T-helper 2 cell (primary cell): ENCODE results near the gene LRRFIP2.
"Not testable (repeated sequence)": the region's sequence is repeated elsewhere in the genome, so short reads cannot be mapped to it uniquely, and the experiment has no call there.

Experiments
- DNase-seq, 5 experiments: peaks; one replicate each; pipeline versions ENCODE4 v3.0.0 to v3.0.0-alpha.2; 2012 to 2022
- total RNA-seq, 2 donors: gene quantifications; one replicate each; lab custom pipeline; 2026; lab: John Stamatoyannopoulos, UW

The LRRFIP2 gene
- 59.1 to 61.4 reads per million in 2 donors for total RNA-seq

GRCh38 chr3:37174532-37175126 lies at the start of gene LRRFIP2:
Gene LRRFIP2 (minus strand): TSS chr3:37174582. CDS start chr3:37148983, 25,599 bp downstream.
- peak in 2 of 5 experiments; percentile 12 to 91 for DNase-seq

- DNase-seq, result no peak
Observed at GRCh38 chr3:37223576-37223975, 49.2 kb upstream of the LRRFIP2 start.

- peak in 1 of 5 experiments; percentile 72 for DNase-seq
Observed at GRCh38 chr3:37223141-37223558, 48.8 kb upstream of the LRRFIP2 start.

GRCh38 chr3:37222542-37222941 lies 48.2 kb upstream of the LRRFIP2 start:
- not testable (repeated sequence) for DNase-seq

GRCh38 chr3:37221407-37221806 lies 47.0 kb upstream of the LRRFIP2 start:
- DNase-seq, result no peak

GRCh38 chr3:37219266-37219665 lies 44.9 kb upstream of the LRRFIP2 start:
- no peak for DNase-seq

DNA sequence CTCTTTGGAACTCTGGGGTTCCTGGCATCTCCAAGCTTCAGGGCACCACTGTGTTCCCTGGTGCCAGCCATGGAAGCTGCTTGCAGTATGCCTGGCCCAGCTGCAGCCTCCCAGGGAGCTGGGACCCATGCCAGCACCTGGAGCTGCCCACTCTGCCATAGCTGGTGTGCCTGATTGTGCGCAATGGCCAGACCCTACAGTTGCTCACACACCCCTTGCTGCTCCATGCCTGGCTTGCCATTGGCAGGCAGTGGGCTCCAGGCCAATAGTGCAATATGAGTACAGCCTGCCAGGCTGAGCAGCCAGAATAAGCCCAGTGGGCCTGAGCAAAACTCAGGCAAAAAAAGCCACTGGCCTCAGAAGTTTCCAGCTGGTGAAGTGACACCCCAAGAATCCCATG lies 43.8 kb upstream of the LRRFIP2 start:
- DNase-seq, result no peak

DNA sequence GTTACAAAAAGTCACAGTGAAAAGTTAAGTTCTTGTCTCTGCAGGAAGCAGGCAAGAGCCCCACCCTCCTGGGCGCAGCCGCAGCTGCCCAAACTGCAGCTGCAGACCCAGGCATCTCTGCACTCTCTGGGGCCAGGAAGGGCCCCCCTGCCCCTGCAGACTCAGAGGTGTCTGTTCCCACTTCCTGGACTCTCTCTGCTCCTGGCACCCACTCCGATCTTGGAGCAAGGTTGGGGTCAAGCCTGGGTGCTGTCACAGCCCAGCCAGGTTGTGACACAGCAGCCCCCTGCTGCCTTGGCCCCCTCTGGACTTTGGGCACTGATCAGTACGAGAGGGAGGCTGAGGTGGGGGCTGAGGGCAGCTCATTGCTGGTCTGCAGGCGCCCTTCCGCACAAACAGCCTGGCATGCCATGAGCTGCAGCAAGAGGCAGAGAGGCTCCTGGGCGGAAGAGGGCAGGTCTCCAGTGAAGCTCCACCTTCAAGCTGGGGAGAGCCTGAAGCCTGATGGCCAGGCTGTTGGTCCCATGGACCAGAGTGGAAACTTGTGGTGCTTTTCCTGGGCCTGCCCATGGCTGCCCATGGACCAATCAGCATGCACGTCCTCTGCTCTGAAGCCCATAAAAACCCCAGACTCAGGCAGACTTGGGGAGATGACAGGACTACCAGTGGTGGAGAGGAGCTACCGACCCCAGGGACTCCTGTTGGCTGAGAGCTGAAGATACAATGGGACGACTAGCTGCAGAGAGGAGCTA lies 42.9 kb upstream of the LRRFIP2 start:
- peak in 2 of 5 experiments; percentile 62 to 69 for DNase-seq

GRCh38 chr3:37216597-37217097 lies 42.3 kb upstream of the LRRFIP2 start:
- DNase-seq, result peak in 2 of 5 experiments; percentile 65 to 72

DNA sequence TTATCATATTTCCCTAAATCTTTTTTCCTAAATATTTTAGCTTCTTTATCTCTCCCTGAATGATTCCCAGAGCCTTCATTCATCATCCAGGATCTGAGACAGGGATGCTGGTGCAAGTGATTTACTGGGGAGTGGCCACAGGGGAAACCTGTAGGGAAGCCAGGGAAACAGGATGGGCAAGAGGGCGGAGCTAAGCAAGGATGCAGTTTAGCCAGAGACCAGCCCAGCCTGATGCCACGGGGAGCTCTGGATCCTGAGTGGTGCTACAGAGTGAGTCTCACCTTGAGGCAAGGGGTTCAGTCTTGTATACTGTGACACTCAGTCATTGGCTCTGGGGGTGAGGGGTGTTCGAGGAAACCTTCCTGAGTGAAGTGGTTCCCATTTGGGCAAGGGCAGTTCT lies 39.7 kb upstream of the LRRFIP2 start:
- DNase-seq, result no peak

DNA sequence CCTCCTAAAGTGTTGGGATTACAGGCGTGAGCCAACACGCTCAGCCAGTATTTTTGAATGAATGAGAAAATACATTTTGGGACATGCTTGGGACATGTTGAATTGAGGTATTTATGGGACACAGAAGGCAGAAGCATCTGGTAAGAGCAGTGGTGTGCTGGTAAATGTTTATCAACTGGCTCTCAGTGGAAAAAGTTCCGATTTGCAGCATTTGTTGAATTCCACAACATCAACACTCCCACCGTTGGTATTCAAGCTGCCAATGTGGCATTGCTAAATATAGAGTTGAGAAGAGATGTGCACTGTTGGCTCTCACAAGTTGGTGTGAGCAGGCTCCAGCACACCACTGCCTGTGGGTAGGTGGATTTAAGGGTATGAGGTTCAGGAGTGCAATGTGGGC lies 35.8 kb upstream of the LRRFIP2 start:
- DNase-seq, result no peak

DNA sequence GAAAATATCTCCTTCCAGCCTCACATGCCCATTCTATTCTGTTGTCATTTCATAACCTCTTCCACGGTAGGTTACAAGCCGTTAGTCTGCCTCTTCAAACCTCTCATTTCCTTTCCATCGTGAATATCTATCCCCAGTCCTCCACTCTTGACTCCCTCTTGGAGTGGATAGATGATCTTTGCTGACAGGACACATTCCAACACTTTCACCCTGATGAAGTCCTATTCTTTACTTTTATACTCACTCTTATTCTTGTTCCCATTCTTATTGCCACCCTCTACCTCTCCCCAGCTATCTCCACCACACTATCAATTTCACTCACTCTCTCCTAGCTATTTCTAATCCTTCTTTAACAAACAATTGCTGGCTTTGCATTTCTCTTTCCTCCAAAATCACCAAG lies 34.2 kb upstream of the LRRFIP2 start:
- DNase-seq, result not testable (repeated sequence)

DNA sequence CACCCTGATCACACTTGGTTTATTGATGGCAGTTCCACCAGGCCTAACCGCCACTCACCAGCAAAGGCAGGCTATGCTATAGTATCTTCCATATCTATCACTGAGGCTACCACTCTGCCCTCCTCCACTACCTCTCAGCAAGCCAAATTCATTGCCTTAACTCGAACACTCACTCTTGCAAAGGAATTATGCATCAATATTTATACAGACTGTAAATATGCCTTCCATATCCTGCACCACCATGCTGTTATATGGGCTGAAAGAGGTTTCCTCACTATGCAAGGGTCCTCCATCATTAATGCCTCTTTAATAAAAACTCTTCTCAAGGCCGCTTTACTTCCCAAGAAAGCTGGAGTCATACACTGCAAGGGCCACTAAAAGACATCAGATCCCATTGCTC lies 33.6 kb upstream of the LRRFIP2 start:
- not testable (repeated sequence) for DNase-seq

GRCh38 chr3:37206041-37206440 lies 31.7 kb upstream of the LRRFIP2 start:
- DNase-seq, result not testable (repeated sequence)

DNA sequence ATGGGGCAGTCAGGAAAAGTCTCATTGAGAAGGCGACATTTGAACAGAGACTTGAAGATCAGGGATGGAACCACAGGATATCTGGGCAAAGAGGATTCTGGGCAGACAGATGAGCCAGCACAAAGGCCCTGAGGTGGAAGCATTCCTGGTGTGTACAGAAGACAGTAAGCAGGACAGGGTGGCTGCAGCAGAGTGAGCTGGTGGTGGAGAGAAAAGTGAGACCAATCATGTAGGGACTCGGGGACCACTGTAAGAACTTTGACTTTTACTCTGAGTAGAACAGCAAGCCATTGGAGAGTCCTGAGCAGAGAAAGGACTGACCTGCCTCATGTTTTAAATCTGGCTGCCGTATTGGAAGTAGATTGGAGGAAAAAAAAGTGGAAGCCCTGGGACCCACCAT lies 29.9 kb upstream of the LRRFIP2 start:
- no peak for DNase-seq

GRCh38 chr3:37202035-37202434 lies 27.7 kb upstream of the LRRFIP2 start:
- no peak for DNase-seq

DNA sequence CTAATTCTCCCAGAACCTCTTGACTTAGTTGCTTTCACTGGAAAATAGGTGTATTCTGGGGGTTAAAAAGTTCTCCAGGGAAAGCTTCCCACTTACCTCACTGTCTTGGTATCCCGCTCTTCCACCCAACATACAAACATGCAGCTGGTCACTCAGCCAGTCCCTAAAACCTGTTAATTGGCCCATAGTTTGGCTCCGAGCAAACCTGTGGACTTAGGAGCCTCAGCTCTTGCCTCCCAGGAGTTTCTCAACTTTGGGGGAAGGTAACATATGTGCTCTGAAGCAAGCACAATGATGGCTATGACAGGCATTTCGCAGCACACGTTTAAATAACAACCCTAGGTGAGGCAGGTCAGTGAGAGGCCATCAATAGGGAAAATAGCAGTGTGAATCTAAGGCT lies 25.8 kb upstream of the LRRFIP2 start:
- DNase-seq, result no peak

GRCh38 chr3:37198996-37199395 lies 24.6 kb upstream of the LRRFIP2 start:
- DNase-seq, result no peak

DNA sequence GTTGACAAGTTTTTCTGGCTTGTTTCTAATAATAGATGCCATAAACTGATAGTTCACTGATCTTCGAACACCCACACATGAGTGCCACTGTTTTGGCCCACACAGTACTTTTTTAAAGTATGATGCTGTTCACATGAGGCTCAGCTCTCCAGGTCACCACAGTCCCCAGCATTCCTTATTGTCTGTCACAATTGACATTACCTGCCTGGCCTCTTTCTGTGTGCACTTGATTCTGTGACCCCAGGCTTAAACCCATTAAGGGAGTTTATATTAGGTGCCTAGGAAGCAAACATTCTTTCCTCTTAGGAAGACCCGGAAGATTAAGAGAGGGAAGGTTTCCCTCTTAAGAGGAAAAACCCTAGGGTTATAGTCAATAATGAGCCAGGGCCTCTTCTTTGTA lies 24.2 kb upstream of the LRRFIP2 start:
- DNase-seq, result no peak

DNA sequence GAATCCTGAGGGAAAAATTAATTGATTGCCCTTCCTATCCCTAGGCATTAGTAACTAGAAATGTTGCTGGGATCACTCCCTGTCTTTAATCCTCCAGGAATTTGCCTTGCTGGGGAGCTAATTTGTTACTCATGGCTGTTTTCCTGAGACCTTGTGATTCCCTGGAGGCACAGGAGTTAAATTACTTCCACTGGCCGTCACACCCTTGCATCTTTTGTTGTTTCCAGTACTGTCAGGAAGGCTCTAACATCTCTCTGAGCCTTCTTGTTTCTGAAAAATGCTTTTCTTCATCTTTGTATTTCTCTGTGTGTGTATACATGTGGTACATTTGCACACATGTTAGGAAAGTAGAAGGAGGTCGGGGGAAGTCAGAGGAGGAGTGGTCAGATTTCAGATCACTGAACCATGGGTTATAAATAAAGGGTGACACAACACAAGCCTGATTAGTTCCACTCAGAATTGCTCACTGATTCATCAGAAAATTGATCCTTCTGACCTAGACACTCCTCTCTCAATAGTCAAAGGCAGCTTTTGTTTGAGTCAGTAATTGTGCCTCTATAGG lies 23.5 kb upstream of the LRRFIP2 start:
- DNase-seq, result no peak

GRCh38 chr3:37194533-37194932 lies 20.2 kb upstream of the LRRFIP2 start:
- no peak for DNase-seq

DNA sequence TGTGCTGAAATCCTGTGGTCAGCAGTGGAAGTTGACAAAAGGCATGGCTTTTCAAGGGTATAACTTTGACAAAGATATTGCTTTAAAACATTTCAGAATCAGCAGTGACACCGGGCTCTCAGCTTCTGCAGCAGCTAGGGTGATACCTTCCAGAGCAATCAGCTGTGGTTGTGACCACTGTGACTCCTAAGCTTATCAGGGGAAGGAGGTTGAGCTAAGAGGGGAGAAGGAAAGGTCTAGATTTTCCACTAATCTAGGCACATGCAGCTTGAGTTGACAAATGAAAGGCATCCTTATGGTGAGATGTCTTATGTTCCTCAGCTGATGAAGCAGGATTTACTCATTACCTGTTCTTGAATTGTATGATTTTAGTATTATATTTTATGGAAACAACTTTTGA lies 16.3 kb upstream of the LRRFIP2 start:
- DNase-seq, result no peak

- DNase-seq, result no peak
Observed at GRCh38 chr3:37189109-37189508, 14.7 kb upstream of the LRRFIP2 start.

GRCh38 chr3:37183976-37184375 lies 9.6 kb upstream of the LRRFIP2 start:
- no peak for DNase-seq
